WTC11 (cell line): ENCODE results near the gene TIE1.

Experiments used
- ELF4 ChIP-seq: sonication (generic); formaldehyde crosslinking; IDR thresholded peaks from 2 replicates; pipeline ENCODE4 v1.8.1; 2022; ENCODE audit warnings: low read depth, mild to moderate bottlenecking, moderate library complexity, missing genetic modification reagents
- TCF7 ChIP-seq: sonication (generic); formaldehyde crosslinking; IDR thresholded peaks from 2 replicates; pipeline ENCODE4 v1.8.0; 2022; ENCODE audit warnings: mild to moderate bottlenecking, low read depth, missing genetic modification reagents, moderate library complexity
- TF ChIP-seq, protein P1 (sequence below): fragments of 200-600 bp; IDR thresholded peaks from 2 replicates; pipeline ENCODE4 v1.8.0; 2022; ENCODE audit warnings: antibody characterized with exemption

- TF ChIP-seq ELF4 (CRISPR knock-in tag) (no peak), TCF7 (CRISPR knock-in tag) (no peak)
- TF ChIP-seq, protein P1, sequence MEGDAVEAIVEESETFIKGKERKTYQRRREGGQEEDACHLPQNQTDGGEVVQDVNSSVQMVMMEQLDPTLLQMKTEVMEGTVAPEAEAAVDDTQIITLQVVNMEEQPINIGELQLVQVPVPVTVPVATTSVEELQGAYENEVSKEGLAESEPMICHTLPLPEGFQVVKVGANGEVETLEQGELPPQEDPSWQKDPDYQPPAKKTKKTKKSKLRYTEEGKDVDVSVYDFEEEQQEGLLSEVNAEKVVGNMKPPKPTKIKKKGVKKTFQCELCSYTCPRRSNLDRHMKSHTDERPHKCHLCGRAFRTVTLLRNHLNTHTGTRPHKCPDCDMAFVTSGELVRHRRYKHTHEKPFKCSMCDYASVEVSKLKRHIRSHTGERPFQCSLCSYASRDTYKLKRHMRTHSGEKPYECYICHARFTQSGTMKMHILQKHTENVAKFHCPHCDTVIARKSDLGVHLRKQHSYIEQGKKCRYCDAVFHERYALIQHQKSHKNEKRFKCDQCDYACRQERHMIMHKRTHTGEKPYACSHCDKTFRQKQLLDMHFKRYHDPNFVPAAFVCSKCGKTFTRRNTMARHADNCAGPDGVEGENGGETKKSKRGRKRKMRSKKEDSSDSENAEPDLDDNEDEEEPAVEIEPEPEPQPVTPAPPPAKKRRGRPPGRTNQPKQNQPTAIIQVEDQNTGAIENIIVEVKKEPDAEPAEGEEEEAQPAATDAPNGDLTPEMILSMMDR: no peak
Observed at GRCh38 chr1:43275826-43276620, 24.8 kb upstream of the TIE1 start.
